ENCODE results near the gene HPSE2.

The HPSE2 gene

GRCh38 chr10:98420786-98421185 is 814.9 kb downstream of the HPSE2 start:
- no peak for DNase-seq

- no peak for DNase-seq
These were observed 816.0 kb downstream of the HPSE2 start for GRCh38 chr10:98419469-98420261.

DNA sequence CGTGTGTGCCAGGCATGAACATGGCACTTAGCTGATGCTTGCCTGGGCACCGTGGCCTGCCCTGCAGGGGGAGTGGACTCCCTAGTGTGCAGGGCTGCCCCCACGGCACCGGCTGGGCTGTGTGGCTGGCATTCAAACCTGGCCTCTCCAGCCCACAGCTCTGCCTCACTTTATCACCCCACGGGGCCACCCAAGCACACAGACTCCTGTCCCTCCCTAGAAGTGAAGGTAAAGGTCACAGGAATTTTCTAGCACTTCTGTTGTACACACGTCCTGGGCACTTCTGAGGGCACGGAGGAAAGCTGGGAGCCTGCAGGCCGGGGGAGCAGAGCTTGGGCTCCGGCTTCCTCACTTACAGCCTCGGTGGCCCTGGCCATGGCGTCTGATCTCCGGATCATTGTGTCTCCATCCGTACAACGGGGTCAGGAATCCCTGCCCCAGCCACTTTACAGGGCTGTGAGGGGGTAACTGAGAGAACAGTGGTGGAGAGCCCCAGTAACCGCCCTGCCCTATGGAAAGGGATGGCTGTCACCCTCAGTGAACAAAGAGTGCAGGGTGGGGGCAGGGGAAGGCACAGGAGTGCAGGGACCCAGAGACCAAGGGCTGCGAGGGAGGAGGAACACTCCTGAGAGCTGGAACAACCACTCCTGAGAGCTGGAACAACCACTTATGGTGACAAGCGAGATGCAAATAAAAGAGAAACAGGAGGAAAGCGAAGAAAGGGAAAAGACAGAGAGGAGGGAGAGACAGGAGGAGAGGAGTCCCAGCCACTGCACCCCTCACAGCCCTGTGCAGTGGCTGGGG is 816.8 kb downstream of the HPSE2 start:
- no peak for DNase-seq

DNA sequence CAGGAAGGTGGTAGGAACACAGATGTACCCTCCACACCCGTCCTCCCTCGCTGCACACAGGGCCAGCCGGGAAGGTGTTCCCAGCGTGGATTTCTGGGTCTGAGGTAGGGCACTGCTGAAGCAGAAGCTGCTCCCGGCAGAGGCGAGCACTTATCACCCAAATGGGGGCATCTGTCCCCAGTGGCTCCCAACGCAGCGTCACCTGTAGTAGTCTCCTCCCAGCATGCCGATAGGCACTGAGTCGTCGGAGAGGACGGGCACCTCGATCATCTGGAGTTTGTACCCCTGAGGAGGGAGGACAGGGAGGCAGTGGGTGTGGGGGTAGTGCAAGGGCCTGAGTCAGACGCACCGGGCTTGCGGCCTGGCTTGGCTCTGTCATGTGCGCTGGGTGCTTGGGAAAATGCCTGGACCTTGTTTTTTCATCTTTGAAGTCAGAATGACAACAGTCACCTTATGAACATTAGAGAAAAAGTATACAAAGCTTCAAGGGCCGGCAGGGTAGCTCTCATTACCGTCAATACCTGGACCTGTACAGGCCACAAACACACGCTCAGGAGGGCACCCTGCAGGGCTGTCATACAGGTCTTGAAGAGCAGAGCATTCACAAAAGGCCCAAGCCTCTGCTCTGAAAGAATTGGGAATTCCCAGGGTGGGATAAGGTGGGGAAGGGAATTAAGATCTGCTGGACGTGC is 817.5 kb downstream of the HPSE2 start:
- no peak for DNase-seq

DNA sequence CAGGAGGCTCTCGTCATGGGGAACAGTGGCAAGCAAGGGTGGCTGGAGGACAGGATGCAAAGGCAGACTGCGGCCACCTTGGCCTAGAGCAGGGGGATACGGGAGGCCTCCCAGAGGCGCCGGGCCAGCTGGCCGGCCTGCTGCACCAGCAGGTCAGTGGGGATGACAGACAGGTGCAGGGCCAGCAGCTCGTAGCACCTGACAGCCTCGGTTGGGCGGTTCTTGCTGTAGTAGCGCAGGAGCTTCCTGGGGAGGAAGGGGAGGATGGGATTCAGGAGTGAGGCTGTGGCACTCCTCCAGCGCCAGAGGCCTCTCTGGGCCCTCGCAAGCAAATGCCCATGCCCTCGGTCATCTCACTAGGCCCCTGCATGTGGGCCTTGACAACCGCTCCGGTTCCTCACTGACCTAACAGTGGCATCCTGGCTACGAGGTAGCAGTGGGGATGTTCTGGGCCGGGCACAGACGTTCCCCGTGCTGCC is 818.1 kb downstream of the HPSE2 start:
- DNase-seq, result no peak

- DNase-seq, result no peak
These were observed 818.9 kb downstream of the HPSE2 start for GRCh38 chr10:98416606-98417388.

- DNase-seq, result no peak
These were observed 819.9 kb downstream of the HPSE2 start for GRCh38 chr10:98415731-98416119.

DNA sequence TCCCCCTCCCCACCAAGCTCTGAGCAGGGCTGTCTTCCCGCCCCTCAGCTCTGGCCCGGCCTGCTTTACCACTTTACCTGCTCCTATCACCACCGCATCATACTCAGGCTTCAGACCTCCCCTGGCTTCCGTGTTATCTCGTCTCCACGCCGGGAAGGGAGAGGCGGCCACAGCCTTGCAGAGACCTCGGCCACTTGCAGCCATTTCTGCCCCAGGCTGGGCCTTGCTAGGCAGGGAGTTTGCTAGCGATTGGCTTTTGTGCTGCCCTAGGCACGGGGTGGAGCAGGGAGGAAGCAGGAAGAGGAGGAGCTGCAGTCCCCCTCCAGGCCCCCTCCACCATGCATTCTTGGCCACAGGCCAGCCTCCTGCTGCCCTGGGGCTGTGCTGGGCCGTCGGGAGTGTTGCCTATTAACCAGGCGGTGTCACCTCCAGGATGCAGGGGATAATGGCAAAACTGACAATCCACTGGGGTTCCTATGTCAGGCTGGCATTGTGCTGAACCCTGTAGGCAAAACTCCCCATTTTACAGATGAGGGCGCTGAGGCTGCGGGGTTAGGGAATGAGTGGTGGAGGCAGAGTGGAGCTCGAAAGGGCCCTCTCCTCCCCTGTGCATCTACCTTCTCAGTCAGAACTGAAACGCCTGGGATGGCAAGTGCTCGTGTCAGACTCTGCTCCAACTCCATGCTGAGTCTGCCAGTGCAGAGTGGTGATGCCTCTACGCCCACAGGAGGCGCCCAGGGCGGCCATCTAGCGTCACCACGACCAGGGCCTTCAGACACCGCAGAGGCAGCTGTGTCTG is 820.5 kb downstream of the HPSE2 start, which contains the start of gene PYROXD2:
TSS of gene PYROXD2 (minus strand) at position 251 of the 799 bp plus-strand sequence. CDS start at position 204, 47 bp downstream.
- DNase-seq, result no peak

GRCh38 chr10:98414578-98414931 is 821.1 kb downstream of the HPSE2 start:
- DNase-seq, result no peak

DNA sequence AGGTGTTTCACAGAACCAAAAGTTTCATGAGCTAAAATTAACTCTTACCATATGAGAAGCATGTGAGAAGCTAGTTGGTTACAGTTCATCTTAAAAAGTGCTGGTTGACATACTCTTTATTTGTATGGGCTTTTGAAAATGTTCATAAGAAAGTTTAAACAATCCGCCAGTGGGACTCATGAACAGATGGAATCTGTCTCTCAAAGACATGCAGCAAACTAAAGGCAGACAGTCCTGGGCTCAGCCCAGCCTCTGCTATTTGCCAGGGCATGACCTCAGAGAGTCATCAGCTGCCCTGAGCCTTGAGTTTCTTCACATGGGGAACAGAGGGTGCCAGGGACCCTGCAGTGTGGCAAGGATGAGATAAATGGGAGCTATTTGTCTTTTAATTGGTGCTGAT is 823.9 kb downstream of the HPSE2 start:
- no peak for DNase-seq

- DNase-seq, result no peak
These were observed 824.5 kb downstream of the HPSE2 start for GRCh38 chr10:98411166-98411565.

DNA sequence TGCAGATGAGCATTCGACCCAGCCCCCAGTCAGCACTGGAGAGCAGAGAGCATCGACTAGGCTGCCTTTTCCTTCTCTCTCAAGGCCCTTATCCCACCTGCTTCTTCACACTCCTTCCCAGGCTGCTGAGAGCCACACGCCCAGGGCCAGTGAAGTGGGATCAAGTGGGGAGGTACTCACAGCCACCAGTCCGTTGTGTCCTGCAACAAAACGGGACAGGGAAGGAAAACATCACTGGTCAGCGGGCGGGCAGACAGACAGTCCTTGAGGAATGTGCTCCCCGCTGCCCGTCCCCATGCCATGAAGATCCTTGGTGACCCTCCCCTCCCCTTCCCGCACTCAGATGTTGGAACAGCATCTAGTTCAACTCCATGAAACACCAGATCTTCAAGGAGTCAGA is 824.9 kb downstream of the HPSE2 start:
- no peak for DNase-seq

DNA sequence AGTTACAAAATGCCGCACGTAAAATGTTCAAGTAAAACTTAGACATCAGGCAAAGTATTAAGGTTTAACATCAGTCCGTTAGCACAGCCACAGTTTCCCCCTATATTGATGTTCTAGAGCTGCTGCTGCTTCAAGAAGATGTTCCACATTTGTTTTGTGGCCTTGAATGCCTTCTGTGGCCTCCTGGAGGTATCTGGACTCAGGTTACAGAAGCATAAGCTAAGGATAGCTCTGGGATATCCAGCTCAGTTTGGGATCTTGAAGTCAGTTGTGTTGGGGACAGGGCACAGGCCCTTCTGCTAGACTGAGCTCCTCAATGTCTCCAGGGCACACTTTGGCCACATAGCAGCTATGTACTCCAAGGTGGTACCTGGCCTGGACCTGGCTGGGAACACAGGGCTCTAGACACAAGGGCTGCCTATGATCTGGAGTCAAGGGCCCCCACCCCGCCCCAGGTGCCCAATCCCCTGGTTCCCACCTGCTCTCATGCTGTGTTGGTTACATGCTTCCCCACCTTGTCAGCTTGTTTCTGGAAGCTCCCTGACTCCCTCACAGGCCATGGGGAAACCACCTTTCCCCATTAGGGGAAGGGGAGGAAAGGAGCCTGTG is 825.4 kb downstream of the HPSE2 start:
- no peak for DNase-seq

DNA sequence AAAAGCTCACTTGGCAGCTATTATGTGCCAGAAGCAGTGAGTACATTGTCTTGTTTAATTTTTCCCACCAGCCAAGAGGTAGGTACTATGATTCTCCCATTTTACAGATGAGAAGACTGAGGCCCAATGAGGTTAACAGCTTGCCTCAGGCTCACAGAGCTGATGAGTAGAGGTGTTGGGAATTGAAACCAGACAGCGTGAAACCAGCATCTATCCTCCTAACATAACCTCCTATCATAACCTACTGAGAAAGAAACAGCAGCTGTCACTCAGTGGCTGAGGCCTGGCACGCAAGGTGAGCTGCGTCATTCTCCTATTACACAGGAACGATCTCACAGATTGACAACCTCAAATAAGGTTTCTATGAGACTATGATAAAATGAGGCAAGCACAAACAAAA is 826.9 kb downstream of the HPSE2 start:
- no peak for DNase-seq

GRCh38 chr10:98407744-98408241 is 827.9 kb downstream of the HPSE2 start:
- no peak for DNase-seq
